GM12891 (cell line): ENCODE data around the gene FASTKD3.
"Not testable (repeated sequence)": the region's sequence is repeated elsewhere in the genome, so short reads cannot be mapped to it uniquely, and the experiment has no call there.

Experiments used
- POLR2A ChIP-seq: IDR thresholded peaks from 2 replicates; pipeline ENCODE4 v1.6.1; 2011; ENCODE audit warnings: low read depth, low read length, control low read depth
- POLR2AphosphoS5 ChIP-seq: IDR thresholded peaks from 2 replicates; pipeline ENCODE4 v1.6.1; 2011; ENCODE audit warnings: low read depth, low read length, control low read depth
- POU2F2 ChIP-seq: IDR thresholded peaks from 2 replicates; pipeline ENCODE4 v1.6.1; 2011; ENCODE audit warnings: low read depth, mild to moderate bottlenecking, control low read depth, low read length, moderate library complexity
- SPI1 ChIP-seq: IDR thresholded peaks from 2 replicates; pipeline ENCODE4 v1.6.1; 2011; ENCODE audit warnings: low read depth, low read length, control low read depth
- TAF1 ChIP-seq: IDR thresholded peaks from 2 replicates; pipeline ENCODE4 v1.6.1; 2011; ENCODE audit warnings: low read depth, low read length, control low read depth

DNA sequence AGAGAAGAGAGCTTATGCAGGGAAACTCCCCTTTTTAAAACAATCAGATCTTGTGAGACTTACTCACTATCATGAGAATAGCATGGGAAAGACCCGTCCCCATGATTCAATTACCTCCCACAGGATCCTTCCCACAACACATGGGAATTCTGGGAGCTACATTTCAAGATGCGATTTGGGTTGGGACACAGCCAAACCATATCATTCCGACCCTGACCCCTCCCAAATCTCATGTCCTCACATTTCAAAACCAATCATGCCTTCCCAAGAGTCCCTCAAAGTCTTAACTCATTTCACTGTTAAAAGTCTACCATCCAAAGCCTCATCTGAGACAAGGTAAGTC lies 42.6 kb upstream of the FASTKD3 start:
- TF ChIP-seq POLR2A, SPI1, POLR2AphosphoS5, TAF1, POU2F2: not testable (repeated sequence)
